ENCODE results near the gene PPP4R2.
"Not testable (repeated sequence)": the region's sequence is repeated elsewhere in the genome, so short reads cannot be mapped to it uniquely, and the experiment has no call there.

Gene PPP4R2

GRCh38 chr3:73026111-73026759 is 29.6 kb downstream of the PPP4R2 start:
- no peak for DNase-seq (ENCODE audit: low read depth)

GRCh38 chr3:73026760-73027113 is 30.1 kb downstream of the PPP4R2 start:
- no peak for DNase-seq (ENCODE audit: low read depth)

DNA sequence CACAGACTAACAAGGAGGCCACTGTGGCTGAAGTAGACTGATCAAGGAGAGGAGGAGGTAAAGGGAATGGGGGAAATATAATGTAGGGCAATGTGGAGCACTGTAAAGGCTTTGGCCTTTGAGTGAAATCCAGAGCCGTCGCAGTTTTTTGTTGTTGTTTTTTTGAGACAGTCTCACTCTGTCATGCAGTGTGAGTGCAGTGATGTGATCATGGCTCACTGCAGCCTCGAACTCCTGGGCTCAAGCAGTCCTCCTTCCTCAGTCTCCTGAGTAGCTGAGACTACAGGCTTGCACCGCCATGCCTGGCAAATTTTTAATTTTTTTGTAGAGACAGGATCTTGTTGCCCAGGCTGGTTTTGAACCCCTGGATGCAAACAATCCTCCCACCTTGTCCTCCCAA is 32.2 kb downstream of the PPP4R2 start:
- DNase-seq (ENCODE audit: low read depth): no peak

- DNase-seq (ENCODE audit: low read depth): peak; percentile 83
These were observed 32.7 kb downstream of the PPP4R2 start for GRCh38 chr3:73029321-73029796.

GRCh38 chr3:73030073-73030597 is 33.5 kb downstream of the PPP4R2 start:
- no peak for DNase-seq (ENCODE audit: low read depth)

DNA sequence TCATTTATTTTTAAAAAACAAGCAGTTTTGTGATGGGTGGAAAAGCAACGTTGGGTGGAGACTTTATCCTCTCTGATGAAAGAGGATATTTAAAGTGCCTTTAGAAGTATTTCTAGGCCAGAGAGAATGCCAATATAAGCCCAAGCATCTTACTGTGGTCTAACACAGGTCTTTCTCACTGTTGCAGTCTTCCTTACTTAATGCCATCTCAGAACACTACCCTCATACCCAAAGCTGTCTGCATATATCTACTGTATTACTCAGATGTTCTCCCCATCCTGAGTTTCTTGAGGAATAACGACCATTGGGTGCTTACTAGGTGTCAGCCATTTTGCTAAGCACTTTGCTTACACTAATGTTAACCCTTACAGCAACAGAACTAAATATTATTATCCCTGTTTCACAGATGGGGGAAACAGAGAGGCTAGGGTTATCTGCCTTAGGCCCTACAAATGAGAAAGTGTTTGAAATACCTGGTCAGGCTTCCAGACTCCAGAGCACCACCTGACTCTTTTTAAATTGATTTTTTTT is 35.0 kb downstream of the PPP4R2 start:
- no peak for DNase-seq (ENCODE audit: low read depth)

GRCh38 chr3:73036694-73037591 is 40.3 kb downstream of the PPP4R2 start:
- no peak for DNase-seq (ENCODE audit: low read depth)

DNA sequence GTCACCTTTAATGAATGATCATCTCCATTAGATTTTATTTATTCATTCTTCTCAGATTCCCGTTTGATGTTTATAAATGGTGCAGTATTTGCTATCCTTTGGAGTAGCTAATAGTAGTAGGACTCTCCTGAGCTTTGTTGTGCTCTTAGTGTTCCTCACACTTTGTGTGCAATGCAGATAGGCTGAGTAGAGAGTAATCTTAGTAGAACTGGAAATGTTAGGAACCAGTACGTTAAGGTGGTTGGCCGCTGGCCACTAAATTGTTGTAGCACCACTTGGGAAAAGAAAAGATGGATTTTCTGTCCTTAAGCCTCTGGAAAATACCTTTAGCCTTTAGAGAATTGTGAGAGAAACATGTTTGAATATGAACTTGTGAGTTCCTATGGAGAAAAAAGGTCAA is 44.9 kb downstream of the PPP4R2 start:
- no peak for DNase-seq (ENCODE audit: low read depth)

GRCh38 chr3:73043414-73043813 is 46.8 kb downstream of the PPP4R2 start:
- DNase-seq (ENCODE audit: low read depth): no peak

DNA sequence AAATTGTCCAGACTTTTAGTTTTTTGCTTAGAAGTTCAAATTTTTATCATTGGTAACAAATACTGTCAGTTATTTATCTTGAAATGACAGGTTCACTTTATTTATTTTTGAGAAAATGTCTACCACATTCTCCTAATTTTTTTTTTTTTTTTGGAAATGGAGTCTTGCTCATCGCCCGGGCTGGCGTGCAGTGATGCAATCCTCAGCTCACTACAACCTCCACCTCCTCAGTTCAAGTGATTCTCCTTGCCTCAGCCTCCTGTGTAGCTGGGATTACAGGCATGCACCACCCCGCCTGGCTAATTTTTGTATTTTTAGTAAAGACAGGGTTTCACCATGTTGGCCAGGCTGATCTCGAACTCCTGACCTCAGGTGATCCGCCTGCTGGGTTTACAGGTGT is 48.8 kb downstream of the PPP4R2 start:
- no peak for DNase-seq (ENCODE audit: low read depth)

DNA sequence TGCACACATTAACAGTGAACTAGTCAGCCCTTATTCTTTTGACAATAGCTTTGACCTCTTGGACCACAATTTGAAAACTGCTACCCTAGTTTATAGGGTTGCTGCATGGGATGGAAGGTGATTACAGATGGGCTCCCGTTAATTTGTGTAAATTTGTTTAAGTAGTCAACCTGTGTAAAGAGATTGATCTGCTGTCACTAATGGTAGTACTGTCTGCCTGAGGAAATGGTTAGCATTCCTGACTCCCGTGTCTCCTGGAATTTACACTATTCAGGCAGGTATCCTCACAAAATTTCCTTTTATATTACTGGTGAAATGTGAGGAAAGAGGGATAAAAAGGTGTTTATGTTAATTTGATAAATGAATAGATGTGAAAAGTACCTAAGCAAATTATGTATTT is 49.6 kb downstream of the PPP4R2 start:
- DNase-seq (ENCODE audit: low read depth): no peak

DNA sequence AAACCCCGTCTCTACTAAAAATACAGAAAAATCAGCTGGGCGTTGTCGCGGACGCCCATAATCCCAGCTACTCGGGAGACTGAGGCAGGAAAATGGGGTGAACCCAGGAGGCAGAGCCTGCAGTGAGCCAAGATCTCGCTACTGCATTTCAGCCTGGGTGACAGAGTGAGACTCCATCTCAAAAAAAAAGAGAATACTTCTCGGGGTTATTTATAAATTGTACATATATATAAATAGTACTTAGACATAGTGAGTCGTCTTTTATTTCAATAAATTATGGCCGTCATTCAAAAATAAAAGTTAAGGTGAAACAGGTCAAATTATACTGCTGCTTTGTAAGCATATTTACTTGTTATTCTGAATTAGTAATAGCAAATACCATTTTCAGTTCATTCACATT is 52.7 kb downstream of the PPP4R2 start:
- no peak for DNase-seq (ENCODE audit: low read depth)

GRCh38 chr3:73052857-73053256 is 56.2 kb downstream of the PPP4R2 start:
- no peak for DNase-seq (ENCODE audit: low read depth)

- no peak for DNase-seq (ENCODE audit: low read depth)
These were observed 59.0 kb downstream of the PPP4R2 start for GRCh38 chr3:73055583-73055982.

DNA sequence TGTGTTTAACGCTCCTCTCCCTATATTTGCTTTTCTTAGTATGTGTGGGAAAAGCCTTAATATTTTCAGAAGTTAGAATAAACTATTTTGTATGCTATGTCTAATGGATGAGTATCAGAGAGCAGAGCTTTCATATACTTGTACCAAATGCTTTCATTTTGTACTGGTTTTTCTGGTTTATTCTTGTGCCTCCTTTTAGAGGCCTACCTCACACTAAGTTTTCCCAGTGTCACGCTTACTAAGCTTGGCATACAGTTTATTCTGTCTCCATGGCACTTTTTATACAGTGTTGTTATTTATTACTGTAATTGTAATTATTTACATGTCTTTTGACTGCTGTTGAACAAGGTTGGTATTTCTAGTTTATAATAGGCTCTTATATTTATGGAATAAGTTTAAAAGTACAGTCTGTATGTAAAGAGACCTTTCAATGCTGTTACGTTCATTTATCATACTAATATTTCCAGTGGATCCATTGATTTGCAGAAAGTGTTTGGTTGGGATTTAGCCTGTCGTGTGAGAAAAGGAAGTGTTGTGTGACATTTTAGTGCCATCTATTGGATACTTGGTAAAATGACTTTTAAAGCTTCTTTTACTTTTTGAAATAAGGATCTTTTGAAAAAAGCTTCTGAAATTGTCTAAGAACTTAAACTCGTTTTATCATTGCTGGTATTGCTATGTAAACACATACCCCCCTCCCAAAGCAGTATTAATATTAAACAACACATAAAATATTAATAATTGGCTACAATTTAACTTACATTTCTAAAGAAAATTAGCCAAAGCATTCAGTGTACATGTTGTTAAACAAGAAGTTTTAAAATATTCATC is 59.6 kb downstream of the PPP4R2 start:
- no peak for DNase-seq (ENCODE audit: low read depth)

GRCh38 chr3:73056845-73057150 is 60.2 kb downstream of the PPP4R2 start:
- DNase-seq (ENCODE audit: low read depth): no peak

GRCh38 chr3:73060302-73060723 is 63.7 kb downstream of the PPP4R2 start:
- no peak for DNase-seq (ENCODE audit: low read depth)

- no peak for DNase-seq (ENCODE audit: low read depth)
These were observed 64.8 kb downstream of the PPP4R2 start, which contains the start of gene EBLN2 for GRCh38 chr3:73061416-73061815. TSS of gene EBLN2 (plus strand) at chr3:73061659. CDS start at chr3:73062082, 423 bp downstream.

- DNase-seq (ENCODE audit: low read depth): not testable (repeated sequence)
These were observed 69.6 kb downstream of the PPP4R2 start for GRCh38 chr3:73066243-73066642.

DNA sequence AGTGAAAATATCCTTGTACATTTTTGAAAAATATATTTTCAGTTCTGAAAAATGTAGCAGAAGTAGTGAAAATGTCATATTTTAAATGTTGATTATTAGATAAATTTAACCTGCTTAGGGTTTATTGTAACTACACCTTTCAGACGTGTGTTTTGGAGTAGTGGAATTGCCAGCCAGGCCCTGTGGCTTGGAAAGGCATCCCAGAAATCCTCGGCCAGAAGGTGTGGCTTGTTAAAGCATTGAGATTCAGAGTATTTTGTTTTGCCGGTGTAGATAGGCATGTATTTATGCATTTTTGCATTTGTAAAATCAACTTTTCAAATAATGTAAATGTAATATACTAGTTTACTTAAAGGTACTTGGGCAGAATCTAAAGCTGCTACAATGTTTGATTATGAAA is 71.8 kb downstream of the PPP4R2 start:
- DNase-seq (ENCODE audit: low read depth): no peak

DNA sequence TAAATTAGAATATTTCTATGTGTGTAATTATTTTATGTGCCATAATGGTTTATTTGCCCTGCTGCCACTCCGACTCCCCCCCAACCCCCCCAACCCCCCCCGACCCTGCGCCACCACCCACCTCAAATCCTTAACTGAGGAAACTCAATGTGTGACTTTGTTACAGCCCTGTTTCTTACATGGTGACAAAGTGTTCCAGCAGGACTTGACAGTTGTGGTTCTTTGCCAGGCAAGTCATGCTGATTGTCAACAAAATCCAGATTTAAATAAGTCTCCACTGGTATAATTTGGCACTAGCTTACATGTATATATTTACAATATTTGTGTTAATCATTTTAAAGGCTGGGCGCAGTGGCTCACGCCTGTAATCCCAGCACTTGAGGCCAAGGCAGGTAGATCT is 72.6 kb downstream of the PPP4R2 start:
- DNase-seq (ENCODE audit: low read depth): no peak

All from GM04503 (cell line).